Erythroblast (primary cell): Measurements from ENCODE around the gene KLHL42.

Experiments
- DNase-seq, 2 experiments: peaks; one replicate each; lab custom pipeline; 2025; lab: John Stamatoyannopoulos, UW
- GATA1 ChIP-seq: IDR thresholded peaks from 2 replicates; pipeline ENCODE4 v1.6.1; 2011; ENCODE audit warnings: low read depth, mild to moderate bottlenecking, control low read depth, low read length, moderate library complexity
- POLR2A ChIP-seq: IDR thresholded peaks from 2 replicates; pipeline ENCODE4 v1.6.1; 2011; ENCODE audit warnings: mild to moderate bottlenecking, low read length

The KLHL42 gene

DNA sequence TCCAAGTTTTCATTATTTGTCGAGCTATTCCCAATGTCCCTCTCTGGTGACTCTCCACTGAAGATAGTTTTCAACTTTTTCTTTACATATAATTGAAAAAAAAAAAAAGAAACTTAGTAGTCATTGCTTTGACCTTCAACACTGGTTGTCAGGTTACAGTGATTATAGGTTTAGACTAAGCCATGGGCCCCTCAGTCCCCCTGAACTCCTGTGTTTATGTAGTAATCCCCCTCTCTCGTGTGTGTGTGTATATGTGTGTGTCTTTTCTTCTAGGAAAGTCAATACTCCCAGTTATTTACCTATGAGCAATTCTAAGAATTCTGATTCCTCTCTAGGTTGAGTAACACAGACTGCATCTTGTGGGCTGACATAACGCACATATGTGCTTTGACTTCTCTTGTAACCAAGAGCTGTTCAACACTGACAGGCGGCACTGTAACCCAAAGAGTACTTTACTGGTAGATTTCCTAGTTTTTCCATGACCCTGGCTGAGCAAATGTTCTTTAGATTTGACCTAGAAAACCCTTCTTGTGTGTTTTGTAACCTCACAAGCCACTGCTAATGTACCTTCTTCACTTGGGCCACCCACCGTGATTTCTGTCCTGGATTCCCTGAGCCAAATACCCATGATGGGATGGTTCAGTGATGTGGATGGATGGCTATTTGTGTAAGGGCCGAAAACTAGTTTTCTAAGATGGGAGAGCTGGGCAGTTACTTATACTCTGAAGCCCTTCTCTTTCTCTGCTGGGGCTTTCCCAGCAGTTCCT, 15.0 kb downstream of the KLHL42 start:
- no peak for TF ChIP-seq POLR2A
- no peak for TF ChIP-seq GATA1
- no peak for DNase-seq

DNA sequence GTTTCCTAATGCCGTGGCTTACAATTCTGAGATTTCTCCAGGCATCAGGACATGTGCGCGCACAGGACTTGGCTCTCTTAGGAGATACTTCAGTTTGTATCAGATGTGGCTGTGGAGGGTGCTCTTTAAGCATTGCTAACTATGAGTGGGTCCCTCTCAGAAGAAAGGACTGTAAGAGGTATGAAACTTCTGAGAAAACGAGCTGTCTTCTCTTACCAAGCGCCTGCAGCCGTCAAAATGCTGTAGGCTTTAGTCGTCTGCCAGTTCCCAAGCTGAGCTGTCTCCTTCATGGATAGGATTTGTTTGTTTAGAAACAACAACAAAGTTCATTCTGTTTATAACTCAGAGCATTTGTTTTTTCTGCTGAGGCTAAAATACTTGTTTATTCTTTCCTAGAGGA, 16.1 kb downstream of the KLHL42 start:
- TF ChIP-seq POLR2A: no peak
- no peak for TF ChIP-seq GATA1
- no peak for DNase-seq

DNA sequence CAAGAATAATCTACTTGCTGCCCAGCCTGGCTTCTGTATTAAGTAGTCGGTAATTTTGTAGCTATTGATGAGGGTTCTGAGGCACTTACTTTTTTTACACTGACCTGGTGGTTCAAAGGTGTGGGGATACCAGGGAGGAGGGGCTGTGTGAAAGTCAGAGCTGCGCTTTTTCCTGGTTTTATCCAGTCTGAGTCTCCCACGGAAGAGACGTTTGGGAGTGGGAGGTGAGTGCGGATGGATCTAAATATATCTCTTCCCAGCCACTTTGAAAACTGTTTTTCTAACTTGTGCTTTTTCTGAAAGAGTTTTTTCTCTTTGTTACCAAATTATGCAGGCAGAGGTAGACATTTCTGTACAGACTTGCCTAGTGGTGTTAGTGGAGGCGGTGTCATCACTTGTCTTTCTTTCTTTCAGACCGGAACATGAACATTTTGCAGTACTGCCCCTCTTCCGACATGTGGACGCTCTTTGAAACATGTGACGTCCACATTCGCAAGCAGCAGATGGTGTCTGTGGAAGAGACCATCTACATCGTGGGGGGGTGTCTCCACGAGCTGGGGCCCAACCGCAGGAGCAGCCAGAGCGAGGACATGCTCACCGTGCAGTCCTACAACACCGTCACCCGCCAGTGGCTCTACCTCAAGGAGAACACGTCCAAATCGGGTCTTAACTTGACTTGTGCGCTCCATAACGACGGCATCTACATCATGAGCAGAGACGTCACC, 17.4 kb downstream of the KLHL42 start:
- DNase-seq: no peak
- TF ChIP-seq POLR2A (no peak), GATA1 (no peak)

DNA sequence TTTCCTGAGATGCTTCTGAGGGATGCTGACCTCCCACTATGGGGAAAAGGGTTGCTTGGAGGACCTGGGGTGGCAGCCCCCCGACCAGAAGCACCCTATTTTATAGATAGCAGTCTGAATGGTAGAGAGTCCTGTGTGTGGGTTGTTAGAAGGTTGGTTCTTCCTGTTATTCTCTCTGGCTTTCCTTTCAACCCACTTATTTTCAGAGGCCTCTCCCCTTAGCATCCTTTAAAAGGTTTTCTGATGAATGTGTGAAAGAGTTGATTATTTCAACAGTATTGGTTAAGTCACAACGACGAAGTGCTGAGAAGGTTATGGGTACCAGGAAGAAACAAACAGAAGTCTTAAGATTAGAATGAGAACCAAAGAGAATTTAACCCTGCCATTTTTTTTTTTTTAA, 20.8 kb downstream of the KLHL42 start:
- DNase-seq: no peak
- TF ChIP-seq GATA1 (no peak), POLR2A (no peak)

DNA sequence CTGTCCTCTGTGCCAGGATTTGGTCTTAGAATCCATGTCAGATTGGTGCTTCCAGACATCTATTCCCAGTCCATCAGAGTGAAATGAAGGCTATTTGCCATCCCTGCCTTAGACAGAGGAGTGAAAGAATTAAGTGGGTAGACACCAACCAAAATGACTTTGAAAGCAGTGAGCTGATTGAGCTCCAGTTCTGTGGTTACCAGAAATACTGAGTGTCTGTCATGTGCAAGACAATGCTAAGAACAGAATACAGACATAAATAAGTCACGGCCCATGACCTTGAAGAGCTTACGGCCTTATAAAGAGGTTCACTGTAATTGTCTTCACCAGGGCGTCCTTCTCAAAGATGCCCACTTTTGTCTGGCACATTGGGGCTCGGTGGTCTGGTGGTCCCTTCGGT, 21.6 kb downstream of the KLHL42 start:
- DNase-seq: no peak
- TF ChIP-seq GATA1 (no peak), POLR2A (no peak)

DNA sequence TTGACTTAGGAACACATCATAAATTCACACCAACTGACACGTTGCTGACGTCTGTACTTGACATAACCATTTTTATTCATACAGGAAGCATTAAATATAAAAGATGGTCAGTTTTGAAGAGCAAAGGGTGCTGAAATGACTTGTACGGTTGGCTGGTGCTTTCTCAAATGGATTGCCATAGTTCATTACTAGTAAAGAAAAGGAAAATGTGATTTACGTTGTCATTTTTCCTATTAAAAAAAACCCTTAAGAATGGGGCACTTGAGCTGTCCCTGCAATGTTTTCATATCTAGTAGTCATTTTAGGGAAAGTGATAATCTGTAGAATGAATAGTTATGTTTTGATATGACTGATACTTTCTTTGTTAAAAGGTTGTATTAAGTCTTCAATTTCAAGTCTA, 22.5 kb downstream of the KLHL42 start:
- TF ChIP-seq POLR2A: no peak
- no peak for TF ChIP-seq GATA1
- DNase-seq: no peak

DNA sequence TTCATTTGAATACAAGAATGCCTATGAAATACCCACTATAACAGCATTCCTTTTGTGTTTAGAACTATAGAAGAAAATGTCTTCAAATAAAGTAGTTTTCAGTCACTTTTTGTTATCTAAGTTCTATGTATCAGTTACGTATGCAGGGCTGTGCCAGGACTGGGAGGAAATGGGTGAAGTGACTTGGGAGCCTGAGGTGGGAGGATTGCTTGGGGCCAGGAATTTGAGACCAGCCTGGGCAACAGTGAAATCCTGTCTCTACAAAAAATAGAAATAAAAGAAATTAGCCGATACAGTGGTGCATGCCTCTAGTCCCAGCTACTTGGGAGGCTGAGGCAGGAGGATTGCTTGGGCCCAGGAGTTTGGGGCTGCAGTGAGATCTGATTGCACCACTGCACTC, 22.9 kb downstream of the KLHL42 start:
- DNase-seq: no peak
- TF ChIP-seq GATA1: no peak
- TF ChIP-seq POLR2A: no peak

DNA sequence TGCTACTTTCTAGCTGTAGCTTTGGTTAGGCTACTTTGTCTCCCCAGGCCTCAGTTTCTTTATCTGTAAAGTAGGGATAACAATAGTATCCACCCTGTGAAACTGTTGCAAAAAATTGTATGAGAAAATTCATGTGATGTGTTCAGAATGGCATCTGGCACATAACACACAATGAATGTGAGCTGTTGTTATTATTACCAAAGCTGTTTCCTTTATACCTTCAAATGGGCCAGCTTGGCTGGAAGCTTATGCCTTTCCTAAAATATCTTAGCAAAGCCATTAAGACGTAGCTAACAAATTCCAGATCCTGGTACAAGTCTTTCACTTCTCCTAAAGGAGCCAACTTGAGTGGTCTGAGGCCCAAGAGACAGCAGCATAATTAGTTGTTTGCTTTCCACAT, 25.2 kb downstream of the KLHL42 start:
- no peak for TF ChIP-seq POLR2A
- no peak for TF ChIP-seq GATA1

DNA sequence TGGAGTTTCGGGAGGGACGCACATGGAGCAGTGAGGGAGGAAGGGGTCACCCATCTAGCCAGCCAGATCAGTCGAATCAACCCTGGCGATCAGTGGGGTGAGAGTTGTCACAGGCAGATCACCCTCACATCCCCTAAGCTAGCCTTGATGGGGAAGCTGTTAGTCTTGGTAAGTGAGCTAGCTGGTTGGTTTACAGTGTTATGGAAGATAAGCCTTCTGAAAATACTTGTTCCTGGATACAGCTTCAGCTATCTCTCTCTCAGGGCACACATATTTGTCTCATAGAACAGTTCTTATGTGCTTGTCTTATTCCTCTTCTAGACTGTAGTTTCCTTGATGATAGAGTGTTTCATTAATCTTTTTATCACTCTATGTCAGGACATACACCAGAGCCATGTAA, 26.2 kb downstream of the KLHL42 start:
- no peak for DNase-seq
- TF ChIP-seq GATA1: no peak

More for the DNA sequence above, 25.2 kb downstream of the KLHL42 start:
- DNase-seq: no peak

DNA sequence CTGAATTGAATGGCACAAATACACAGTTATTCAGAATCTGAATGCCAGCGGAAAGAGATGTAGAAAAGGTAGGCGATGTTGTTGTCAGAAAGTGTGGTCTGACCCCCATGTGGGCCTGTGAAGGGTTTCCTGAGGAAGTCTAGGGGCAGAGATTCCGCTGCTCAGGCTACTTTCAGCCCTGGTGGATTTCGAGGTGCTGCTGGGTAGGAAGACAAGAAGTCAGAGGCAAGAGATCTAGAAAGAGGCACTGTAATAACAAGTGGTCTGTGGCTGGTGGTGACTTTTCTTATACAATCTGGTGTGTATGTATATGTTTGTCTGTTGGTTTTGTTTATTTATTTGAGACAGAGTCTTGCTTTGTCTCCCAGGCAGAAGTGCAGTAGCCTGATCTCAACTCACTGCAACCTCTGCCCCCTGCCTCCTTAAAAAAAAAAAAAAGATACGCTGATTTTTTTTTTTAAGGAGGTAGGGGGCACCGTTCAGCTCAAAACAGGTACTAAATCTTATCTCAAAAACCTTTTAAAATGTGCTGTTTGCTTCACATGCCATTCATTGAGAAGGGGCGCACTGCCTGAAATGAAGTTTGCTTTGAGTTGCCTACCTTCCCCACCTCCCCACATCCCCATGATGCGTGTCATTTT, 27.1 kb downstream of the KLHL42 start:
- no peak for TF ChIP-seq GATA1
- no peak for TF ChIP-seq POLR2A
- no peak for DNase-seq

DNA sequence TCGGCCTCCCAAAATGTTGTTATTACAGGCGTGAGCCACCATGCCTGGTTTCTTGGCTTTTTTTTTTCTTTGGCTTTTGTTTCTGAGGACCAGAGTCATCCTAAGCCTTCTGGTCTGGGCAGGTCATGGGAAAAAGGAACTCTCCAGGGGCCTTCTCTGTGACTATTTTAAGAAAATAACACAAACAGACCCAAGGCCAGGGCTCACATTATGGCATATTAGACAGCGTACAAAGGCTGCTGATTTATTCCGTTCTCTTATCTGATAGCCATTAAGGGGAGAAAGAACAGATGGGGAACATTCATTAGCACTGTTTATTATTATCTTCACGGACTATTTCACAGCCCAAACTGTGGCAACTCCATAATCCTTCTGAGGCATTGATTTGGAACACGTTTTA, 28.8 kb downstream of the KLHL42 start:
- TF ChIP-seq GATA1 (no peak), POLR2A (no peak)
- no peak for DNase-seq

DNA sequence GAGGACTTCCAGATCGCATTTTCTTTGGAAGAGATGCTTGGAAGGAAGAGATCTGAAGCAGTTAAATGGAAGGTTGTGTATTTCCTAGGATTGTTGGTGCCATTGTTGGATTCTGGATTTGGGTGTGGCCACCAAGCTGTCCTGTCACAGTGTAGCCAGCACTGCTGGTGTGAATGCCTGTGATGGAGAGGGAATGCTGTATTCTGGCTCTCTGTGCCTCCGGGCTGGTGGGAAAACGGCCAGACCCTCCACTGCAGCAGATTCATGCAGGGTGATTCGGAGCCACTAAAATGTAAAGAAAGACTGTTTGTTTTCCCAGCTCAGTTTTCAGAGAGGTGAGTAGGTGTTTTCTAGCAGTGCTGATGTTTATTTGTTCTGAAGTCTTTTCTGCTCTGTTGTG, 30.7 kb downstream of the KLHL42 start:
- no peak for DNase-seq
- TF ChIP-seq POLR2A (no peak), GATA1 (no peak)

DNA sequence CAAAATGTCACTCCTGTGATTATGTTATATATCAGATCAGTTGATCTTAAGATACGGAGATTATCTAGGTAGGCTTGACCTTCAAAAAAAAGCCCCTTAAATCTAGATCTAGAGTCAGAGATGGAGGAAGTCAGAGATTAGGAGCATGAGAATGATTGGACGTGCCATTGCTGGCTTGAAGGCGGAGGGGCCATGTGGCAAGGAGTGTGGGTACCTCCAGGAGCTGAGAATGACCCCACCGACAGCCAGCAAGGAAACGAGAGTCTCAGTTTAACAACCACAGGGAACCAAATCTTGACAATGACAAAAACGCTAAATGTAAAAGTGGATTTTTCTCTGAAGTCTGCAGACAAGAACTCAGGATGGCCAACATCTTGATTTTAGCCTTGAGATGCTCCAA, 32.5 kb downstream of the KLHL42 start:
- DNase-seq: no peak
- TF ChIP-seq GATA1 (no peak), POLR2A (no peak)

DNA sequence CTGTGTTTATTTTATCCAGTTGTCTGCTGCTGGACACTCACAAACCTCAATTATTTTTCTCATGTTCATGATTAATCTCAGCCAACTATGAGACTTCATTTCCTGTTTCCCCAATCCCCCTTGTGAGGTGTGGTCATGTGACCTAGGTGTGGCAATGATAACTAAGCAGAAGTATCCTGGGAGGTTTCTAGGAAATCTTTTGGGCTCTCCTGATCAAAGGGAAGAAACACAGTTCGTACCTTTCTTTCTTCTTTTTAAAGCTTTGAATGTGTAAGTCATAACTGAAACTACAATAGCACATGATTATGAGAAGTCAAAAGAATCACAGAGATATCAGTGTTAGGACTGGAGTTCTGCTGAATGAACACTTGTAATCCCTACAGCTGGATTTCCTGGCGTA, 34.4 kb downstream of the KLHL42 start:
- TF ChIP-seq POLR2A: no peak
- TF ChIP-seq GATA1: no peak
- no peak for DNase-seq
